H1 (cell line): Measurements from ENCODE around the gene GAB2.

Experiments used
- CTCF ChIP-seq, 3 experiments: IDR thresholded peaks; 1 replicate in 2 of 3; 2 replicates in 1 of 3; pipeline versions ENCODE4 v1.5.1 to v1.6.1; 2011; ENCODE audit warnings: low read length in 3 of 3, mild to moderate bottlenecking in 3 of 3, inconsistent platforms in 2 of 3, low read depth in 1 of 3, moderate library complexity in 1 of 3; ENCODE audit not compliant: insufficient read depth in 1 of 3; ENCODE audit errors: control extremely low read depth in 1 of 3
- EGR1 ChIP-seq: IDR thresholded peaks from 2 replicates; pipeline ENCODE4 v1.6.1; 2011; ENCODE audit warnings: low read depth, low read length, borderline replicate concordance
- EZH2 ChIP-seq: fragments of 200-600 bp; sonication (generic); IDR thresholded peaks from 2 replicates; pipeline ENCODE4 v1.7.1; 2012; ENCODE audit warnings: low read depth, mild to moderate bottlenecking, moderate library complexity, low read length, inconsistent platforms; ENCODE audit not compliant: severe bottlenecking
- KDM5A ChIP-seq: fragments of 200-600 bp; IDR thresholded peaks from 2 replicates; pipeline ENCODE4 v1.7.1; 2012; ENCODE audit warnings: mild to moderate bottlenecking, low read length, inconsistent platforms, mixed read lengths
- NANOG ChIP-seq: IDR thresholded peaks from 2 replicates; pipeline ENCODE4 v1.6.1; 2011; ENCODE audit warnings: low read length, low read depth, mild to moderate bottlenecking, inconsistent platforms; ENCODE audit not compliant: insufficient read depth, poor library complexity, severe bottlenecking
- PHF8 ChIP-seq: fragments of 200-600 bp; sonication (generic); conservative IDR thresholded peaks from 2 replicates; pipeline ENCODE4 v1.7.1; 2012; ENCODE audit warnings: low read depth, mild to moderate bottlenecking, inconsistent platforms, low read length, moderate library complexity
- POLR2AphosphoS5 ChIP-seq: IDR thresholded peaks from 2 replicates; pipeline ENCODE4 v1.6.1; 2011; ENCODE audit warnings: low read depth, low read length
- RAD21 ChIP-seq, 2 experiments: IDR thresholded peaks in 1 of 2; conservative IDR thresholded peaks in 1 of 2; 2 replicates each; pipeline ENCODE4 v1.6.1; 2011; ENCODE audit warnings: low read depth in 2 of 2, low read length in 2 of 2, improper control_type of control experiment in 1 of 2, inconsistent platforms in 1 of 2, mild to moderate bottlenecking in 1 of 2, moderate library complexity in 1 of 2
- RNF2 ChIP-seq: fragments of 200-900, 300-1000 bp; sonication (generic); IDR thresholded peaks from 2 replicates; pipeline ENCODE4 v1.7.1; 2016; ENCODE audit warnings: borderline replicate concordance, low read depth, mild to moderate bottlenecking, antibody characterized with exemption, low read length; ENCODE audit not compliant: poor library complexity, severe bottlenecking; ENCODE audit errors: missing control alignments
- USF2 ChIP-seq: IDR thresholded peaks from 2 replicates; pipeline ENCODE4 v1.6.1; 2011; ENCODE audit warnings: low read length, improper control_type of control experiment

- no peak for TF ChIP-seq CTCF (IDR thresholded peaks at IDR 0.05; ENCODE audit: control extremely low read depth in 1 of 3, insufficient read depth in 1 of 3, low read depth in 1 of 3, low read length in 3 of 3)
- no peak for TF ChIP-seq PHF8
- TF ChIP-seq NANOG = no peak
- TF ChIP-seq EZH2 = no peak
- TF ChIP-seq RNF2 = no peak
- no peak for TF ChIP-seq EGR1
- TF ChIP-seq POLR2AphosphoS5 = no peak
- TF ChIP-seq RAD21 (IDR thresholded peaks at IDR 0.05 in 1 of 2, conservative IDR thresholded peaks at IDR 0.05 in 1 of 2; ENCODE audit: low read depth in 2 of 2, low read length in 2 of 2) = no peak
- TF ChIP-seq USF2 = no peak
- TF ChIP-seq KDM5A = no peak
These were observed 161.7 kb downstream of the GAB2 start for GRCh38 chr11:78255919-78256318.
